Dedifferentiated amniotic fluid mesenchymal stem cell (primary cell): ENCODE measurements around the gene CRACR2B.
A peak's percentile ranks its signal among the peaks of the same experiment; 100 is the strongest.

Experiments used
- DNase-seq: peaks from one replicate; pipeline ENCODE4 v3.0.0-alpha.2; 2016; ENCODE audit errors: extremely low spot score

Gene CRACR2B

DNA sequence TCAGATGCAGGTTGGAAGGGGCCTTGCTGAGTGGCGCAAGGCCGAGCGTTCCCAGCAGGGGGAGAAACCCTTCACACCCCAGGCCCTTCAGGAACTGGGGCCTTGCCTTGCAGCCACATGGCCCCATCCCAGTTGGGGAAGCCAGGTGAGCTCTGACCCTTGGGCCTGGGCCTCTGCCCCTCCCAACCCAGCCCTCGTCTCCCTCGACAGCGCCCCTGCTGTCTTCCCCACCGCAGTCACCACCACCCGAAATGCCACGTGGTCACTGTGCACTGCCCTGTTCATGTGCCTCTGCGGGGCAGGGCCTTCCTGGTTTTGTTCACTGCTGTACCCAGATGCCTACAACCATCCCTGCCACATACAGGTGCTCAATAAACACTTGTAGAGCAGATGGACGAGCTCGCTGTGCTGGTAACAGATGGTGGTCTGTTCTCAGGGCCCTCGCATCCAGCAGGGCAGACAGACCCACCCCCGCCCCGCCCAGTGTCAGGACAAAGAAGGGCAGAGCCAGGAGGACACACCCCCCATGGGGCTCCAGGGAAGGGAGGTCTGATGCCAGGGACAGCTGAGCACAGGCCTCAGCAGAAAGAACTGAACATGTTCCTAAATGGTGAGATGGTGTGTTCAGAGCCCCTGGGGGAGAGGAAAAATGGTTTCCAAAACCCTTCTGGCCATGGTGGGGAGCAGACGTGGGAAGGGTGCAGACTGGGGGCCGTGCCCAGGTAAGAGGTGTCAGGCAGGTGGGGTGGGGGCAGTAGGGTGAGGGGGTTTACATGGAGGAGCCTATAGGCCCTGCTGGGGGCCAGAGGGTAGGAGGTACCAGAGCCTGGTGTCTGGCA lies 10.9 kb downstream of the CRACR2B start:
- DNase-seq = no peak

DNA sequence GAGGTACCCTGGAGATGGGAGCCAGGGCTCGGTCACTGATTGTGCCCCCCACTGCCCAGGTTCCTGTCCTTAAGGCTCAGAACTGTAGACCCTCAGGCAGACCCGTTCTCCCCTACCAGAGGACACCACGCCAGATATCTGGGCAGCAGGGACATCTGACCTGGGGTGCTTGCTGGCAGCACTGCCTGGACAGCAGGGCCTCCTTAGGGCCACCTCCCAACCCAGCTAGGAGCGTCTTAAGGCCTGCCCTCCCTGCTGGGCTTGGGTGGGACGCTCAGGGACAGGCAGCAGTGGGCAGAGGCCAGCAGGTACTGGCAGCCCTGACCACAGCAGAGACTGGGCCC lies 11.5 kb downstream of the CRACR2B start:
- no peak for DNase-seq

DNA sequence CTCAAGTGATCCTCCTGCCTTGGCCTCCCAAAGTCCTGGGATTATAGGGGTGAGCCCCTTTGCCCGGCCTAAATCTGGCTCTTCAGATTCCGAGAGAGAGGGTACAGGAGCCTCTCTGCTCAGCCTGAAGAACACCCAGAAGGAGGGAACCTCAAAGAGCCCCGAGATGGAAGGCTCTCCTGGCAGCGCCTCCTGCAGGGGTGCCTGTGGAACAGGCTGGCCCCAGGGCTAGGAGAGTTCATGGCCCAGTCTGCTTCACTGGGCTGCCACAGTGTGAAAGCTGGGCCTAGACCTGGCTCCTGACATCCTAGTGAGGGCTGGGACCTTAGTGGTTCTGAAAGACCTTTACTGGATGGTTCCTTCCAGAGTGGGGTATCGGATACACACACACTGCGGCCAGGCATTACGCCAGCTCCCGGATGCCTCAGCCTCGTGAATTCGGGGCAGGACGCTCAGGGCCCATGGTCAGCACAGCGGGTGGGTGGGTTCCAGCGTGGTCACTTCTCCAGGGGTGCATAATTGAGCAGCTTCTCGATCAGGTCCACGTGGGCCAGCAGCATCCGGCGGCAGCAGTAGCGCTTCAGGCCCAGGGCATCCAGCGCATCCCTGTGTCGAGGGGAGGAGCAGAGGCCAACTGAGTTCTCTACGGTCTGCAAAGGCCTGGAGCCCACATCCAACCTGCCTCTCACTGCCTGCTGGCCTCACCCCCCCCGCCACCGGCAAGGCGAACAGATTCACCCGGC lies 12.3 kb downstream of the CRACR2B start:
- DNase-seq = no peak

DNA sequence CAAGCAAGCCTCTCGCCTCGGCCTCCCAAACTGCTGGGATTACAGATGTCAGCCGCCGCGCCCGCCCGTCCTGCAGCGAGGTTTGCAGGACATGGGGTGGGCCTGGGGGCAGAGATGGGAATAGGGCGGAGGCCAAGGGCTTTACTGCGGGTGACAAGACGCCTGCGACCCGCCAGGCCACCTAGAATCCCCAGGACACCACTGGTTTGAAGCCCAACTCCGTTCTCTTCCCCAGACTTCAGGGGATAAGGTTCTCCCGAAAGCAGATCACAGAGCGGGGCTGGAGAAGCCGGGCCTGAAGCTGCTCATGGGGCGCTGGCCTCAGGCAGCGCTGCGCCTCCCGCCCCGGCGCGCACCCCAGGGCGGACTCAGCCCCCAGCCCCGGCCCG lies 14.3 kb downstream of the CRACR2B start:
- DNase-seq = no peak

DNA sequence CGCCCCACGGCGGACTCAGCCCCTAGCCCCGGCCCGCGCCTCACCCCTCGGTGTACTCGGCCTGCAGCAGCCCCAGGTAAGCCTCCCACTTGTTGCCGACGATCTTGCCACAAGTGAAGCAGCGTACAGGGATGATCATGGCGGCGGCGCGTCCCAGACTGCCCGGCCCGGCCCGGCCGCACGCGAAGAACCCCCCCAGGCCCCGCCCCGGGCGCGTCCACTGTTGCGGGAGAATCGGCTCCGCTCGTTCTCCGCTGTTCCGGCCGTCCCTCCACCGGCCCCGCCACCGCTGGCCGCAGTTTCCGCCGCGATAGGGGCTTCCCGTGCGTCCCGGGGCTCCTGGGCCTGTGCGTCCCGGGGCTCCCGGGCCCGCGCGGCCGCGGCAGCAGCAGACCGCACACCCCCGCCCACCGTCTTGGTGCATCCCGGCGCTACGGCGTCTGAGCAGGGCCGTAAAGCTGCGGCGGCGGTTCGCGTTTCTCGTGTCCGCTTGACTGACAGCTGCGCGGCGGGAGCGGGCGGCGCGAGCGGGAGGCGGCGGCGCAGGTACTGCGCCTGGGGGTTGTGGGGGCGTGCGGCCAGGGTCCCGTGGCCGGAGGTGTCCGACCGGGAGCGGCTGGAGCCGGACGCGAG lies 14.8 kb downstream of the CRACR2B start, which contains the start of the genes POLR2L and TSPAN4:
POLR2L (minus strand) TSS at position 160 of the 633 bp plus-strand sequence; CDS start at position 139, 21 bp downstream.
TSPAN4 (plus strand) TSS at position 483 of the 633 bp plus-strand sequence. CDS start 7,453 bp downstream, outside the sequence.
- DNase-seq = peak; percentile 81

DNA sequence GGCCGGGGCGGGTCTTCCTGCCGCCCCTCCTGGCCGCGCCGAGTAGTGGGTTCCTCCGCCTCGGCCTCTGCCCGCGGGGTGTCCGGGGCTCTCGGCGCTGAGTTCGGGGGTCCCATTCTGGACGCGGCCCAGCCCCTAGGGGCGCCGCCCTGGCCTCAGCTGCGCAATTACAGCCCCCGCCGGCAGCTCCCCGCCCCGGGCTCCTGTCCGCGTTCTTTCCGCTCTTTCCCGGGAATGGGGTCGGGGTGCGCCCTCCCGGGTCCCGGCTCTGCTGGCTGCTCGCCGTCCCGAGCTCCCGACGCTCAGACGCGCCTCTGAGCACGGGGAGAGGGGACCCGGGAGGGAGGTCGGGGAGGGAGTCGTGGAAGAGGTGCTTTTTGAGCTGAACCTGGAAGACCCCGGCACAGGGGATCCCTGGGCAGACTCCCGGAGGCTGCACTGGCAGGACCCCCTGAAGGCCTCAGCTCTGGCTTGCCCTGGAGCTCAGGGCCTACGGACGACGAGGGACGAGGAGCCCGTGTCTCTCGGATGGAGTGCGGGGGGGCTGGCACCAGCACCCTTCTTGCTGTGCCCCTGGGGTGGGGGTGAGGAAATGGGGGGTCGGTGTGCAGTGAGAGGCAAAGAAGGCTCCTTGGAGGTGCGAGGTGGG lies 15.5 kb downstream of the CRACR2B start:
- no peak for DNase-seq

DNA sequence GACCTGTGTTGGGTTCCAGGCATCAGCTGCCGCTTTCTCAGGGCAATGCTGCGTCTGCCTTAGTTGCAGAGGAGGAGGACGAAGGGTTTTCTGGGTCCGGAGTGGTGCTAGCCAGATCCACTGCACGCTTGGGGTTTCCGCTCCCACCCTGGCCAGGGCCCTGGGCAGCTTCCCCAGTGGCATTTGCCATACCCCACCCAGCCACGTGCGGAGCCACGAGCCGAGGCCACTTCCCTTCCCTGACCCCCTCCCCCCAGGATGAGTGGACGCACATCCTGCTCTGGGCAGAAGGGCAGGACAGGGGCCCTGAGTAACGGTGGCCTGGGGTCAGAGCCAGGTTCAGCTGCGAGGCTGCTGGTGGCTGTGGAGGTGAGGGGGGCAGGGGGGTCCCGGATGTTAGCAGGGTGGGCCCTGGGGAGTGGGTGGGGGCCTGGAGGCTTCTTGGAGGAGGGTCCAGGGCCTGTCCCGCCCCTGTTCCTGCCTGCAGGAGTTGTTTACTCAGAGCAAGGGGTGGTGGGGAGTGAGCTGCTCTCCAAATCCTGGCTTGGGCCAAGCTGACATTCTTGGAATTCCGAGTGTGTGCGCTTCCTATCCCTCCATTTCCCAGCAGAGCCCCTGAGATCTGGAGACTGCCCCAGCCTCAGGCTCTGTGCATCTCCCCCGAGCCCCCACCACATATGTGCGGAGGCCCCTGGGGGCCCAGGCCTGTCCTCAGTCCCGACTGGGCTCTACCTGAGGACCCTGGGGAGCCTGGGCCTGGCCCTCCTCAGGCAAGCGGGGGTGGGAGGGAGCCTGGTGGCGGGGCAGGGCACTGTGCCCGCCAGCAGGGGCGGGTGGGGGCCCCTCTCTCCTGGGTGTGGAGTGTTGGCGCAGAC lies 16.3 kb downstream of the CRACR2B start:
- peak; percentile 95 for DNase-seq

DNA sequence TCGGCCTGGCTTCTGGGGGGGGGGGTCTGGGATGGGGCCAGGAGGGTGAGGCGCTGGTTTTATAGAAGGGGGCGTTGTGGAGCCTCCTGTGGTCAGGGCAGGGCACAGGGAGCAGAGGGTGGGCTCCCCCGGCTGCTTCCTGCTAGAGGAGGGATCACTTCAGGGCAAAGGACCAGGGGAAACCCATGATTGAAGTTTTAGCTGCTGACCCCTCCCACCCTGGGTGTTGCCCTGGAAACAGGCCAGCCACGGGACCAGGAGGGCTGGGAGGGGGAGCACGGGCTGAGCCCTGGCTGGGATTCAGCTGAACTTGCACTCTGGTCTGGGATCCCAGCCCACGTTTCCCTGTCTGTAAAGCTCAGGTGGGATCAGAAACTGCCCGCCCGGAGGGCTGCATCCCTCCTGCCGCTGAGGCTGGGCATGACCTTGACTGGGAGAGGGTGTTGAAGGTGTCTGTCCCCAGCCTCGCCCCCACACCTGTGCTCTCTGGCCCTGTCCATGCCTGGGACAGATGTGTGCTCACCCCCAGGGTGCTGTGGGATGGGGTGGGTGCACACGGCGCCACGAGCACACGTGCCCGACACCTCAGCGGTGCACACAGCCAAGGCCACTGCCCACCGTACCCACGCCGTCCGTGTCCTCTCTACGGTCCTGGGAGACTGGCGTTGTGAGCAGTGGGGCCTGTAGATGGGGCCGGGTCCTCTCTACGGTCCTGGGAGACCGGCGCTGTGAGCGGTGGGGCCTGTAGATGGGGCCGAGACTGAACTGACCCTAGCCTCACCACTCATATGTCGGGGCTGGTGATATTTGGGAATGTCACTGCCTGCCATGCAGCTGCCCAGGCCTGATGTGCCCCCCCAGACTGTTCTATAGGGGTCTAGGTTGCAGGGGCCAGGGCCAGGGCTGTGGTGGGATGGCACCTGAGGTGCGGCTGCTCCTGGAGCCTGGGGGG lies 17.2 kb downstream of the CRACR2B start:
- DNase-seq = peak; percentile 82

DNA sequence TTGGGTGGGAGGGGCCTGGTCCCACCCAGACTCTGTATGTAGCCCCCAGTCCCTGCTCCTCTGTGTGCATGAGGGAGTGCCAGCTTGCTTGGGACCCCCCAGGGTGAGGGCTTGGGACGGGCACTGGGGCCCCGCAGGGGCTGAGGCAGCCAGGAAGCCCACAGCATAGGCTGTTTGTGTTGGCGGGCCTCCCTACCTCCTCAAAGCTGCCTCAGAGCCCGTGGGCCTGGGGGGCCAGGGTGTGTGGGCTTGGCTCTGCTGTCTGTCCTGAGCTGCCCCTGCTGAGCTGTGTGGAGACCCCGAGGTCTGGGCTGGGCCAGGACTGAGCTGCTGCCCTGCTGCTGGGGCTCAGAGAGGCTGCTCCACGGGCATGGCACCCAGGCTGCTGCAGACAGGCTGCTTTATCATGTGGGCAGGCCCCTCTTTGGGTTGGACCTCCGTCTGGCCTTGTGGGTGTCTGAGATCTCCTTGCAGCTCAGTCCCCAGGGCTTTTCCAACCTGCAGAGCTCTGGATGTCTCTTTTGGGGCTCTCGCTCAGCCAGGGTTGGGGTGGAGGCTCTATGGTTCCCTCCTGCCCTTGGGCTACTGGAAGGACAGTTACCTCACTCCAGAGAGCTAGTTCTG lies 18.3 kb downstream of the CRACR2B start:
- no peak for DNase-seq

DNA sequence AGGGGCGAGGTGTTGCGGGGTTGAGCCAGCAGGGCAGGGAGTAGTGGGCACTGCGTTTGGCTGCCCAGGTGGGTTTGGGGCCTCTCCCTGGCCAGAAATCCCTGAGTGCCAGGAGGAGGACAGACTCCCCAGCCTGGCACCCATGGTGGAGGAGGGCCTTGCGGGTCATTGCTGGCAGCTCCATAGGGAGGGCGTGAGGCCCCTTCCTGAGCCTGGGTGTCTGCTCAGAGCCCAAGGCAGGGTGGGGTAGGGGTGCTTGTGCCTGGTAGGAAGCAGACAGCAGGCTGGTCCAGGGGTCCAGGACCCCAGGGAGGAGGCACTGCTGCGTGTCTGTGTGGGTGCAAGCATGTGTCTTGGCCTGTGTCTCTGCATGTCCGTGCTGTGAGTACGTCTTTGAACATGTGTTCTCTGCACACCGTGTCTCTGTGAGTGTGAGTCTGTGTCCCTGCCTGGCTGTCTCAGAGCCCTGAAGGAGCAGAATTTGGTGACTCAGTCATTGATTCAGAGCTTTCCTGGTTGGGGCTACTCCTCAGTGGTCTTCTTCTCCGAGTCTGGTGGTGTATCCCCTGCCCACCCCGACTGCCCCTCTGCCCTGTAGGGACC lies 18.9 kb downstream of the CRACR2B start:
- DNase-seq = no peak

DNA sequence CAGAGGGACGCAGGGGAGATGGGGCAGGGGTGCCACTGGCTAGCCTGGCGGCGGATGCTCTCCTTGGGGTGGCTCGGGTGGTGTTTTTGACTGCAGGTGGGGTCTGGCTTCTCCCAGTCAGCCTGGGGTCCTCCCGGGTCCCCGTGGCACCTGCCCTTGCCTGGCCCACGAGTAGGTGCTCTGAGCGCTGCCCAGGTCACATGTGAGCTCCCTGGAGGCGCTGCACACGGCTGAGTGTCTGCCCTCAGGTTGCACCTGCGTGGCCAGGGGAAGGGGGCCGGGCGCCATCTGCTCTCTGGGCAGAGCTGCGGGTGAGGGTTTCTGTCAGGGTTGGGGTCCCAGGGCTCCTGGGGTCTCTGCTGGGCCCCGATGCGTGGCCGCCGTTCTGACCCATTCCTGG lies 20.2 kb downstream of the CRACR2B start:
- DNase-seq = no peak

DNA sequence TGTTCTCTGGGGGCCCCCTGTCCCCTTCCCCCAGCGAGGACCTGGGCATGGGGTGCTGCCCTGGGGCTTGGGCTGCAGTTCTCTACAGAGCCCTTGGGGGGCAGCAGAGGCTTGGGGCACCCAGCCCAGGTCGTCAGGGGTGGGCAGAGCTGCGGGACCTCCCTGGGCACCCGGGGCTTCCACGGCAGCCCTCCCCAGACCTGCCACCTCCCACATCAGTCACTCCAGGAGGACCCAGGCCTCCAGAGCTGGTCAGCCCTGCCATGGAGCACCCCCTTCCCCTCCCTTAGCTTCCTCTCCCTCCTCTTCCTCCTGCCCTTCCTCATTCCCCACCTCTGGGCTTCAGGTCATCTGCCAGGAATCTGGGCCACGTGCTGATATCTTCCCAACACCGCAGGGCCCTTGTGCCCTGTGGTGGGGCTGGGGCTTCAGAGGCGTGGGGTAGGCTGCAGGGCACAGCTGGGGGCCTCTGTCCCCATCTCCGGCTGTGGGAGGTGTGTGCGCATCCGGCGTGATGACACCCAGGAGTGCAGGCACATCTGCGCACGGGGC lies 20.7 kb downstream of the CRACR2B start:
- DNase-seq = no peak

DNA sequence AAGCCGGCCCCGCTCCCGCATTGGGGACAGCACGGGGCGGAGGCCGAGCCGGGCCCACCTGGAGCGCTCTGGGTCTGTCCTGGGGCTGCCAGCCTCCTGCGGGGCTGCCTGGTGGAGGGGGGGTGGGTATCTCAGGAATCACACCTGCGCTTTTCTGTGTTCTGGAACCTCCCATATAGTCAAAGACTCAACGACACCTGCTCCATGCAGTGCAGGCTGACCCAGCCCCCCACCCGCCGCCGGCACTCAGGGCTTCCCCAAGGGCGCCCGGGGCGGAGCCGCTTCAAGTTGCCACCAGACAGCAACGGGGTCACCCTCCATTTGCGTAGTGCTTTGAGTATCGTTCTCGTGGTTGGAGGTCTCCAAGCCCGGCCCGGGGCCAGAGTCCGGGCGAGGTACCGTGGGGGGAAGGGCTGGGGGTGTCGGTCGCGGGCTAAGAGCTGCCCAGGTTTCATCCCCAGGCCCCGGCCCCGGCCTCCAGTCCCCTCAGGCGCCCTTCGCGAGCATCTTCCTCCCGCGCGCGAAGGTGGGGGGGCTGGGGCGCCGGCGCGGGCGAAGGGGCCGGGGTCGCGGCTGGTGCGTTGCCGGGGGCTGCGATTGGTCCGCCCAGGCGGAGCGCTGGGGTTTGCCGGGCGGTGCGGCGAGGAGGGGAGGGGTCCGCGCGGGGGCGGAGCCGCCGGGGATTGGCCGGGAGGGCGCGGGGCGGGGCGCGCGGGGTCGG lies 21.5 kb downstream of the CRACR2B start:
- DNase-seq = no peak

DNA sequence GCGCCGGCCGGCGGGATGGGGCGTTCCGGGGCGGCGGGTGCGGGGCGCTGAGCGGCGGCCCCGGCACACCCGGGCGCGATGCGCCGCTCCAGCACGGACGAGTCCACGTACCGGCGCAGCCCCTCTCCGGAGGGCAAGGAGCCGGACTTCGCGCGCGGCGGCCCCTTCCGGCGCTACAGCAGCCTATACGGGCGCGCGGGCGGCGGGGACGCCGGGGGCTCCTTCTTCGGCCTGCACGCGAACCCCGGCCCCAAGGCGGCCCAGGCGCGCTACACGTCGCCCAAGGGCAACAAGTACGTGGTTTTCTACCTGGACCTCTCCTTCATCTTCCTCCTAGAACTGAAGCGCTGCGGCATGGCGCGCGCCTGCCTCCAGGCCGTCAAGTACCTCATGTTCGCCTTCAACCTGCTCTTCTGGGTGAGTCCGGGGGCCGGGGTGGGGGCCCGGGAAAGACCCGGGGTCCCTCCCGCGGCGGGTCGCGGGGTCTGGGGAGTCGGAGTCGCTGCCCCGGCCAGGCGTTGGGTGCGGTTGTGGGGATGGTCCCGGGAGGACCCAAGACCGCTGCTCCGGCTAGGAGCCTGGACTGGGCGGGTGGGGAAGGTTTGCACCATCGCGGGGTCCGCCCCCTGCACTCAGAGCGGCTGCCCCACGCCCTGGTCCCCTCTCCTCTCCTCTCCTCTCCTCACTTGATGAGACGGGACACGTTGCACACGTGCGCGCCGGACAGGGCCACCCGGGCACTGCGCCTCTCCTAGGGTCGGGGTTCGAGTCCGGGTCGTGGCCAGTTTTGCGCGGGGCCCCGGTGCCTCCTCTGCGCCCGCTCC lies 22.4 kb downstream of the CRACR2B start:
- DNase-seq = no peak

DNA sequence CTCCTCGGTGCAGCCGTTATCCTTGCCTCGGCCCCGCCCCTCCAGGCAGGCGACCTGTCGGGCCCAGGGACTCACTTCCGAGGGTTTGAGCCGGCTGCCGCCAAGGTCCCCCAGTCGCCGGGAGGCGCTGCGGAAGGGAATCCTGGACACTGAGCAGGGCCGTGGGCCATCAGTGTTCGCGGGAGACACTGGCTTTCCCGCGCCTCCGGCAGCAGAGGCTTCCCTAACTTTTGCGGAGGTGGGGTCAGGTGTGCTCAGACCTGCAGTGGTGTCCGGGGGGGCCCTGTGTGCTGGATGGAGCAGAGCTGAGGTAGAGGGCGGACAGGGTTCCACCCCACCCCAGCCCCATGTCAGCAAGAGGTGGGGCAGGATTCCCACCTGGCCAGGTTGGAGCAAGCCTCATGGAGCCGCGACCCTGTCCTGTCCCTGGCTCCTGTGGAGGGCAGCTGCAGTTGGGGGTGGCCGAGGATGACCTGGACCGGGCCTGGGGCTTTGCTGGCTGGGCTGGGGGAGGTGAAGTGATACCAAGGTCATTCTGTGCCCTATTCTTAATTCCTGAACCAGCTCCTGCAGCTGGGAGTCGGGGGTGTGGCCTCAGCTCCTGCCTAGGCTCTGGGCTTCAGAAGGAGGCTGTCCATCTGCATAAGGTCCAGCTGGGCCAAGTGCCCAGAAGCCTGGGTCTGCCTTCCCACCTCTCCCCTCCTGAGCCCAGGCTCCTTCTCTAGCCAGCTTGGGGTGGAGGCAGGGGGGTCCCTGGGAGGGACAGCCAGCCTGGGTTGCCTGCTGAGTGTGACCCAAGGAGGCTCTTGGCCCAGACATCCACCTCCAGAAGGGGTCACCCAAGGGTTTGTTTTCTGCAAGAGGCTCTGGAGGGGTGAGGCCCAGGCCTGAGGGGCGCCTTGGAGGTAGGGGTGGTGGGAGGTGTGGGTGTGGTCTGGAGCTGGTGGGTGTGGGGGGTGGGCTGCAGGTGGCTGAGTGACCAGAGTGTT lies 23.4 kb downstream of the CRACR2B start:
- no peak for DNase-seq

DNA sequence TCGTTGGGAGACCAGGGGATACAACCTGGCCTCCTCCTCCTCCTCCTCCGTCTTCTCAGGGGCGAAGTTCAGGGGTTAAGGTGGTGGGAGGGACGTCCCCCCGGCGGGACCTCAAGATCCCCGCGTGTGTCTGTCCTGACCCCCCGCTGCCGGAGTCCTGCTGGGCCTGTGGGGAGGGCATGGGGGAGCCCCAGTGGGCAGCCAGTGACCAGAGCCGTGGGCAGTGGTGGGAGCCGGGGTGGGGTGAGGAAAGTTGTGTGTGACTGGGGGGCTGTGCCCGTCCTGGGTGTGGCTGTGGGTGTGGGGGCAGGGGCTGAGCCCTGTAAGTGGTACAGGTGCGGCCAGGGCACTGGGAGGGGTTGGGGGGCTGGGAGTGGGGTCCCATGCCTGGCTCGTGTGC lies 25.0 kb downstream of the CRACR2B start:
- no peak for DNase-seq
